ENCODE data around the gene NKRF.
"Not testable (repeated sequence)": the region's sequence is repeated elsewhere in the genome, so short reads cannot be mapped to it uniquely, and the experiment has no call there.

NKRF gene
- 4.3 to 25.1 (median 17.9) reads per million in 18 experiments for total RNA-seq

GRCh38 chrX:119606280-119607017 is at the start of gene NKRF:
TSS of gene NKRF (minus strand) at chrX:119606424.
- peak; percentile 94 to 95 for DNase-seq

- DNase-seq: peak; percentile 46 to 72
These were observed 48.9 kb upstream of the NKRF start for GRCh38 chrX:119655125-119655524.

DNA sequence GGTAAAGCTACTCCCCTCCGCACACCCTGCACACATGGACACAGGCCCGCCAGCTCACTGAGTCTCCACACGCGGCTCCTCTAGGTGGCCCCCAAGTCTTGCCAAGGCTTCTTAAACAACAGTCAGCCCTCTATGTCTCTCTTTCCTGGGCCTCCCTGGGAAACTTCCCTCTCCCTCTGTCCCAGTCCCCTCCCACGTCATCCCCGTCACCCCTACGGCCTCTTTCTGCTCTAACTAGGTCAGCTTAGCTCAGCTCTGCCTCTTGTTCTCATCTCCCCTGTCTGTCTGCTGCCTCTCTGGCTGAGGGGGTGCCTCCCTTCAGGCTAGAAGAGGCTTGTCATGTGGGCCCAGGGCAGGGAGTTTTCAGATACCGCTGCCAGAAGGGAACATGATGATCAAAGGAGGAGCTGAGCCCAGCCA is 47.9 kb upstream of the NKRF start:
- DNase-seq: peak; percentile 9 to 66

GRCh38 chrX:119648421-119648775 is 42.2 kb upstream of the NKRF start:
- DNase-seq: no peak

DNA sequence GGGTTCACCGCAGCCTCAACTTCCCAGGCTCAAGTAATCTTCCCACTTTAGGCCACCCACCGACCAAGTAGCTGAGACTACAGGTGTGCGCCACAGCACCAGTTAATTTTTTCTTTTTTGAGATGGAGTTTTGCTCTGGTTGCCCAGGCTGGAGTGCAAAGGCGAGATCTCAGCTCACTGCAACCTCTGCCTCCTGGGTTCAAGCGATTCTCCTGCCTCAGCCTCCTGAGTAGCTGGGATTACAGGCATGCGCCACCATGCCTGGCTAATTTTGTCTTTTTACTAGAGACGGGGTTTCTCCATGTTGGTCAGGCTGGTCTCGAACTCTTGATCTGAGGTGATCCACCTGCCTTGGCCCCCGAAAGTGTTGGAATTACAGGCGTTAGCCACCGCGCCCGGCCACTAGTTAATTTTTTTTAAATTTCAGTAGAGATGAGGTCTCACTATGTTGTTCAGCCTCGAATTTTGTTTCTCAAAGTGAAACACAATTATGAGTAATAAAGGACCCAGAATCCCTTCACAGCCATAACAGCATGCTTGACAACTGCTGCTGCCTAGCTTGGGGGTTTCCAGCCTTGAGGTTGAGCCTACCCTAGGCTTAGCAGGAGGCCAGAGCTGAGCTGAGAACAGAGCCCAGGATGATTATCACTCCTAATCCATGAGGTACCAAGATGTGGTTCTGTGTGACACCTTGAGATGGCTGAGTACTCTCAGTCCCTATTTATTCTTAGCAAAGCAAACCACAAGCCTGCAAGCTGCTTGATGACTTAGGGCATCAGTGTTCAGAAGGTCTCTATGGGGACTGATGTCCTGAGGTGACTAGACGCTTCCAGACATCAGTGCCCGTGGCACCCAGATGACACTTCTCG is 41.6 kb upstream of the NKRF start:
- no peak for DNase-seq

- no peak for DNase-seq
These were observed 40.9 kb upstream of the NKRF start for GRCh38 chrX:119647089-119647488.

DNA sequence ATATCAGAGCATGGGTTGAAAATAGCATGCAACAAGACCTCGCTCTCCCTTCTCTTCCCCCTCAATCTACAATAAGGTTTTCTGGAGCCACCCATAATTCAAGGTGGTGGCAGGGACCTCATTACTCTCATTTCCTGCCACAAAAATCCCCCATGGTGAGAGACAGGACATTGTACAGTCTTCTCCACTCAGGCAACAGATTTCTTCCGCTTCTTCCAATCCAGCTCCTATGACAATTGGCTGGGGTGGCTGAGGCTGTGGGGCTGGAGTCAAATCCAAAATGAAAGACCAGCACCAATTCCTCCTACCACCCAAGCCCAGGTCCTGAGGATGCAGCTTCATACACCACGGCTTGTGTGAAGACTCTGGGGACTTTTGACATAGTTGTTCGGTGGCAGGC is 40.3 kb upstream of the NKRF start:
- DNase-seq: no peak

- no peak for DNase-seq
These were observed 37.5 kb upstream of the NKRF start for GRCh38 chrX:119643696-119644095.

- DNase-seq: peak; percentile 34 to 52
These were observed 34.5 kb upstream of the NKRF start for GRCh38 chrX:119640731-119641170.

DNA sequence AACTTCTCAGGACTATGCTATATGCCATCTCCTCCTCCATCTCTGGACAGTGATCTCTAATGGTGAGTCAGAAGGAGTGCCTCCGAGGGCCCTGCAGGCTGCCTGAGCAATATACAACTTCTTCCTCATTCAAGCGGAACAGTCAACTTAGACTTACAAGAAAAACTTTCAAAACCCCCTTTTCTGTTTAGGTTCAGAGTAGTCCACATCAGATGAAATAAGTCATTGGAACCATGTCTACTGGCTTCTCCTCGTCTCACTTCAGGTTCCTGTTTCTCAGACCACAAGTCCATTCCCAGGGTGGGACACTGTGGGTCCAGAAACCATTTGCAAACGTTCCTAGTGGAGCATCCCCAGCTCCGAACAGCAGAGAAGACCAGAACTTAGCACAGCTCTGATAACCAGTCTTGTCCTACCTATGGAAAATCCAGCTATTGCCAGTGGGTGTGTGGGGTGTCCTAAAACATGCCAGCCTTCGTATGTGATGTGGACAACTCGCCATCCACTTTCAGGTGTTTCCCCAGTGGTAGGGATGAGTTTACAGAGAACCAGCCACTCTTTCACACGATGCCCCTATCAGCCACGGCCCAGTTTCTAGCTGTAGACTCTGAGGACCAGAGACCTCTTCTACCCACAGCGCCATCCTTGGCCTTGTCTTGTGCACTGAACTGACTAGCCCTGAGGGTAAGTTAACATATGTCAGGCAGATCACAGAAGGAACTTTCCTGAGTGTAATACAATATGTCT is 32.7 kb upstream of the NKRF start:
- peak; percentile 74 to 75 for DNase-seq

GRCh38 chrX:119637421-119637820 is 31.2 kb upstream of the NKRF start:
- DNase-seq: not testable (repeated sequence)

DNA sequence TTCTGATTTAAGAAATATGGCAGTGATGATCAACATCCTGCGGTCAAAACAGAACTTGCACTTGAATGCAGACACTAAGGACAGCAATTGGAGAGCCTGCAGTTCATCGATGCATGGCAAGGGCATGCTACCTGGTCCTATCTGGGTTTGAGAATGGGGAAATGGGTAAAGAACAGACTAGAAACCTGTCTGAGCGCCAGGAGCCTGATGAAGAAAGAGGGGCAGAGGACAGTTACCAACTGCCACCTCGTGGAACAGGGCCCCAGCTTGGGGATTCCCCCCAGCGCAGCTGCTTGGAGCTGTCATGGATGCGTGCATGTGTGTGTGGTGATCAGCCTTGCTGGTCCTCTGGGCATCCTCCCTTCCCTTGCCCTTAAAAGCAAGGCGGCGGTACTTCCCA is 30.2 kb upstream of the NKRF start:
- DNase-seq: no peak

- no peak for DNase-seq
These were observed 29.6 kb upstream of the NKRF start for GRCh38 chrX:119635799-119636198.

- DNase-seq: no peak
These were observed 29.0 kb upstream of the NKRF start for GRCh38 chrX:119635179-119635578.

- no peak for DNase-seq
These were observed 19.6 kb upstream of the NKRF start for GRCh38 chrX:119625843-119626242.

DNA sequence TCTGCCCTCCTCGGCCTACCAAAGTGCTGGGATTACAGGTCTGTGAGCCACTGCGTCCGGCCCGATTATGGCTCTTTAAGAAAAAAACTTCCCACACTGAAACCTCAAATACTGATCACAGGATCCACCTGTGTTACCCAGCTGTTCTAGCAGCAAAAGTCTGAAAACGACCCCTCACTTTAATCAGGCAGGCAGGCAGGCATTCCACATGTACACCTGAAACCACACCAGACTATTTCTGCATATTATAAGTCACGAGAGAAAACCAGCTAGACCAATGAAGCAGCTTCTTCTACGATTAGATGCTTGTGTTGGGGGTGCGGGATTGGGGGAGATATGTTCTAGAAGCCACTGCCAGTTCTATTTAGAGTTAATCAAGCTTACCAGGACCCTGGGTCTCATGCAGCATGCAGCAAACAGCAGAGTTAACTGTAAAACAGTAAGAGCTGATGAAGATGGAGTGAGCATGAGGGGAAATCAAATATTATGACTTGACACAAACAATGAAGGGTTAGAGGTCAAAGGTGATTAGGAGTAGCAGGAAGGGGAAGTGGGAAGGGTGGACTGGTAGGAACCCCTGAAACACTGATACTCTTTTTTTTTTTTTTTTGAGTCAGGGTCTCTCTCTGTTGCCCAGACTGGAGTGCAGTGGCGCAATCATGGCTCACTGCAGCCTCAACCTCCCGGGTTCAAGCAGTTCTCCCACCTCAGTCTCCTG is 18.9 kb upstream of the NKRF start:
- no peak for DNase-seq

- DNase-seq: no peak
These were observed 18.2 kb upstream of the NKRF start for GRCh38 chrX:119624417-119624816.

DNA sequence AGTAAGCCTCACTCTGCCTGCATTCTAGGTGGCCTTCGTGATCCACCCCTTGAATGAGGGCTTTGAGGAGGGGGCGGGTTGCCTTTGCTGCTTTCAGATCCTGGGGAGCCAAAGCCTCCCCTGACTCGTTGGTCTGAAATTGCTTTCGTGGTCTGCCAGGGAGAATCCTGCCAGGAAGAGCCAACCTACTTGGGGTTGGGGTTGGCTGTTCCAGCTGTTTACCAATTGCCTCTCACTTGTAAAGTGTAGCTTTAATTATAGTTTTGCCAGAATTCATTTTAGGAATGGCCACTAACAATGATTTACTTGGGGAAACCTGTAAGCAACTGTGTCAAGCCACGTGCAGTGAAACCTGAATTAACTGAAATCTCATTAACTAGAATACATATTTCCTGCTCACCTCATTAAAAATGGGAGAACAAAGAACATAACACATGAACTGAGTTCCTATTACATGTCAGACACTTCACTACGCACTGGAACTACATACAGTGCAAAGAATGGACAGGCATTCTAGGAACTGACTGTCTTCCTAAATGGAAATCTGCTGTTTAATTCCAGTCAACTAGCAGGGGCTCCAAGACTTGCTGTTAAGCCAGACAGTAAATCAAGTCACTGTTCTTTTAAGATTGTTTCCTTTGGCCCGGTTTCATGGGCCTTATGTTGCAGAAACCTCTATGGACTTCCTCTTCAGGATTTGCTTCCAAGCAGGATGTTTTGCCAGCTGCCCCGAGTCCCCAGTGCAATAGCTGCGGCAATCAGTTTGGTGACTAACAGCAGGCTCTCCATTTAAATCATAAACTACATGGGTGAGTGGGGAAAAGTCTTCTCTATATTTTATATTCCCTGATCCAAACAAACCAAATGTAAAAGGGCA is 16.4 kb upstream of the NKRF start:
- peak; percentile 45 to 59 for DNase-seq

DNA sequence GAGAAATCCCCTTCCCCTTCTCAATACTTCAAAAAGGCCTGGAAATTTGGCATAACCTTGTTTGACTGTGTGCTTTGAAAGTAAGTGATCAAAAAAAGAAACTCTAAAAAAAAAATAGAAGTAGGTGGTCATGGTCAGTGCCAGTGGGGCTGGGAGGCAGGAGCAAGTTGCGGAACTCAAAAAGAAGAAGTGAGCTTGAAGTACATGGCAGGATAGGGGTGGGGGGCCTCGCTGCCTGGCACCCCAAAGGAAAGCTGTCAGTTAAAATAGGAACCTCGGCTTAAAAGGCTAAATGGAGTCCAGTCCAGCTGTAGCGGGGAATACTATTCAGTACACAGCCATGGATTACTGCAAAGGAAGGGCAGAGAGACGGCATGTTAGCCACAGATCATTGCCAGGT is 12.2 kb upstream of the NKRF start:
- DNase-seq: peak; percentile 62 to 63

- peak; percentile 33 to 39 for DNase-seq
These were observed 11.4 kb upstream of the NKRF start for GRCh38 chrX:119617517-119618164.

GRCh38 chrX:119614776-119615175 is 8.6 kb upstream of the NKRF start:
- DNase-seq: no peak
